Measurements from ENCODE around the gene ARMC9. TPM values are rescaled to one million over a fixed set of nuclear protein-coding genes. Genes with fewer than 3 reads are reported as not detected.

ARMC9 gene, protein sequence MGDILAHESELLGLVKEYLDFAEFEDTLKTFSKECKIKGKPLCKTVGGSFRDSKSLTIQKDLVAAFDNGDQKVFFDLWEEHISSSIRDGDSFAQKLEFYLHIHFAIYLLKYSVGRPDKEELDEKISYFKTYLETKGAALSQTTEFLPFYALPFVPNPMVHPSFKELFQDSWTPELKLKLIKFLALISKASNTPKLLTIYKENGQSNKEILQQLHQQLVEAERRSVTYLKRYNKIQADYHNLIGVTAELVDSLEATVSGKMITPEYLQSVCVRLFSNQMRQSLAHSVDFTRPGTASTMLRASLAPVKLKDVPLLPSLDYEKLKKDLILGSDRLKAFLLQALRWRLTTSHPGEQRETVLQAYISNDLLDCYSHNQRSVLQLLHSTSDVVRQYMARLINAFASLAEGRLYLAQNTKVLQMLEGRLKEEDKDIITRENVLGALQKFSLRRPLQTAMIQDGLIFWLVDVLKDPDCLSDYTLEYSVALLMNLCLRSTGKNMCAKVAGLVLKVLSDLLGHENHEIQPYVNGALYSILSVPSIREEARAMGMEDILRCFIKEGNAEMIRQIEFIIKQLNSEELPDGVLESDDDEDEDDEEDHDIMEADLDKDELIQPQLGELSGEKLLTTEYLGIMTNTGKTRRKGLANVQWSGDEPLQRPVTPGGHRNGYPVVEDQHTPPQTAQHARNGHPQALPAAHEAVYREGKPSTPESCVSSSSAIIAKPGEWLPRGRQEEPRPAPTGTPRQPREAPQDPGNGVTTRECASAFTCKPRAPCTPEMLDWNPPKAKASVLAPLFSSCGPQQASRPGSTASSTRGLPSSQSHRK
- total RNA-seq (1 to 10 TPM; 1.3 to 4.7 (median 3.4) TPM), polyA plus RNA-seq (1 to 10 TPM in 1 of 2 donors, under 1 TPM in 1; 0.95 to 2.4 TPM)
- long read RNA-seq, donor 1, partial matches to known transcripts, result 1 of 3 reads
- long read RNA-seq, donor 1, other reads (novel, unspliced or antisense), result 0 of 3 reads
- long read RNA-seq, donor 2, transcript ARMC9-201 (21 exons, 2,300 nt), result major isoform, 11 of 18 reads
- long read RNA-seq, donor 2, partial matches to known transcripts, result 1 of 18 reads
- long read RNA-seq, donor 2, other reads (novel, unspliced or antisense), result 6 of 18 reads
- long read RNA-seq, donor 3, partial matches to known transcripts, result 0 of 5 reads
- long read RNA-seq, donor 3, other reads (novel, unspliced or antisense), result 1 of 5 reads

DNA sequence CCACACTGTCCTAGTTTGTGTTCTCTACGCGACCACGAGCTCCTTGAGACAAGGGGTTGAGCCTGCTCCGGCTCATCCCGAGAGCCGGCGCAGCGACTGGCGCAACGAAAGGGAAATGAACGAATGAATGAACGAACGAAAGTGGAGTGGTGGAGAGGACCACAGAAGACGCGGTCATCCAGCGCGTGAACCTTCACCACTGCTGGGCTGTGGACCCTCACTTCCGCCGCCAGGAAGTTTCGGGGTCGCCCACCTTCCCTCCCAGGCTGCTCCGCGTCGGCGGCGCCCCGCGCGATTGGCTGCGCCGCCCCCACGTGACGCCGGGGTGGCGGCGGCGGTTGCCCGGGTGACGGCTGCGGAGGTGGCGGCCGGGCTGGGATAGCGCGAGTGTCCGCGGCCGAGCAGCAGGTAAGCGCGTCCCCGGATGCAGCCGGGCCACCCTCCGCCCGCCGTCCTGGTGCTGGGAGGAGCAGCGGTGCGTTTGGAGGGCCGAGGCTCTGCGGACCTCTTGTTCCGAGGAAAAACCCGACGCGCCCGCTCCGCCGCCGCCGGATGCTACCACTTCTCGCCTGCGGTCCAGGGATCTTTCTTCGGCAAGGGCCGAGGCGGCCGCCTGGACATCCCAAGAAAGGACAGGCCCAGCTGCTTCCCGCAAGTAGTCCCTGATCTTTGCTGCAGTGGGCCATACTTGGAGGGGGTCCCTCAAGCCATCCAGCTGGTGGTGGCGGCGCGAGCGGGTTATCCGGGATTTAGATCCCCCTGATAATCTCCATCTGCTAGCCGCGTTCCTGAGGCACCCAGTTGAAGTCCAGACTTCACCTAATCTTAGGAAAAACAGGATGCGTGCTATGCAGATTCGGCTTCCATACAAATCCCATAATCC is at the start of gene ARMC9:
Gene ARMC9 (plus strand): TSS at position 341 of the 883 bp plus-strand sequence. CDS start 7,608 bp downstream, outside the sequence.
- Histone ChIP-seq H3K36me3 (no peaks in the 10 kb centered on the region), H3K27ac (peak within 1 kb of the TSS in 10 of 12 donors; percentile 4 to 79 (median 46)), H3K27me3 (no peaks in the 10 kb centered on the region), H3K4me3 (peak within 1 kb of the TSS; percentile 52 to 94 (median 84)), H3K9me3 (no peaks in the 10 kb centered on the region), H3K4me1 (peaks cover 0 to 17% (median 10%) of the 10 kb centered on the region in 12 donors)
- TF ChIP-seq, protein P1, sequence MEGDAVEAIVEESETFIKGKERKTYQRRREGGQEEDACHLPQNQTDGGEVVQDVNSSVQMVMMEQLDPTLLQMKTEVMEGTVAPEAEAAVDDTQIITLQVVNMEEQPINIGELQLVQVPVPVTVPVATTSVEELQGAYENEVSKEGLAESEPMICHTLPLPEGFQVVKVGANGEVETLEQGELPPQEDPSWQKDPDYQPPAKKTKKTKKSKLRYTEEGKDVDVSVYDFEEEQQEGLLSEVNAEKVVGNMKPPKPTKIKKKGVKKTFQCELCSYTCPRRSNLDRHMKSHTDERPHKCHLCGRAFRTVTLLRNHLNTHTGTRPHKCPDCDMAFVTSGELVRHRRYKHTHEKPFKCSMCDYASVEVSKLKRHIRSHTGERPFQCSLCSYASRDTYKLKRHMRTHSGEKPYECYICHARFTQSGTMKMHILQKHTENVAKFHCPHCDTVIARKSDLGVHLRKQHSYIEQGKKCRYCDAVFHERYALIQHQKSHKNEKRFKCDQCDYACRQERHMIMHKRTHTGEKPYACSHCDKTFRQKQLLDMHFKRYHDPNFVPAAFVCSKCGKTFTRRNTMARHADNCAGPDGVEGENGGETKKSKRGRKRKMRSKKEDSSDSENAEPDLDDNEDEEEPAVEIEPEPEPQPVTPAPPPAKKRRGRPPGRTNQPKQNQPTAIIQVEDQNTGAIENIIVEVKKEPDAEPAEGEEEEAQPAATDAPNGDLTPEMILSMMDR (IDR thresholded peaks at IDR 0.05), result peak in 1 of 12 donors; percentile 6
- peak in 1 of 2 donors; percentile 41 for TF ChIP-seq POLR2A (IDR thresholded peaks at IDR 0.05)
- ATAC-seq, result peak; percentile 81 to 99 (median 97)
- peak; percentile 70 to 88 (median 80) for DNase-seq
- 0 to 2% (median 1%) methylated on average over 31 to 83 of the region's 83 CpGs for WGBS, 4 donors
- intact Hi-C loops (cut with DNase I), result loop anchor here in 3 of 10 donors (5.0 to 10.0 kb wide), 2 partner anchors 91 to 94 kb away; no protein-coding TSS in a partner anchor

DNA sequence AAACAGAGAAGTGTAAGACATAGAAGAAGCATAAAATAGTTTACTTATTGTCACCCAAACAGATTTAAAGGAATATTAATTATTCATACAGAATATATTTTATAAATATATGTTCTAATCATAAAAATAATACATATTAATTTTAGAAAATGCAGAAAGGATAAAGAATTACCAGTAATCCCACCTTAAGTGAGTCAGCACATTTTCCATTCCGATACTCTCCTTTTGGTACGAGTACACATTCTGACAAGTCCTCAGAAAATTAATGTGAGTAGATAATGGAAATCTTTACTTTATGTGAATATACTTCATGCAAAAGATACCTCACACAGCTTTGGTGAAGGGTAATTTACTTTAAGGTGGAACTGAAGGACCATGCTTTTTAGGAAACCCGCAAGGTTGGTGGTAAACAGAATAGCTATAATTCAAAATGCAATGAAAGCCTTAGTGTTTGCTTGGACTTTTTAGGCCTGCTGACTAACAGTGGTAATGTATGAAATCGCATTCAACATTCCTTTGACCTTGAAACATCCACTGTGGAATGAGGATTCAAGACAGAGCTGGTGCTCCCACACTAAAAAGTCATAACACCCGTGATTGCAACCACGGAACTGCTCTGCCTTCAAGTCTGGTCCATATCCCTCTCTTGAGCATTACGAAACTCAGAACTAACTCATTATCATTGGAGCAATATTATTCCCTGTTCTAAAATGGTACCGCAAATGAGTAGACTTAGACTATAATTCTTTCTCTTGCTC is 45.5 kb upstream of the ARMC9 start:
- no peak for TF ChIP-seq POLR2A (IDR thresholded peaks at IDR 0.05)
- TF ChIP-seq, protein P1 (IDR thresholded peaks at IDR 0.05), result no peak
- WGBS, 4 donors, result 90 to 93% (median 92%) methylated on average over 8 of the region's 8 CpGs
- no peak for ATAC-seq
- no peak overlapping the region for H3K27ac ChIP-seq
- intact Hi-C loops (cut with DNase I), result no loop called here
- no peak overlapping the region for H3K4me3 ChIP-seq
- DNase-seq, result no peak
- no peaks in the 10 kb centered on the region for H3K4me1 ChIP-seq
- H3K27me3 ChIP-seq, result no peaks in the 10 kb centered on the region
- H3K9me3 ChIP-seq, result no peaks in the 10 kb centered on the region
- peaks cover 0 to 78% (median 62%) of the 10 kb centered on the region in 9 donors for H3K36me3 ChIP-seq

DNA sequence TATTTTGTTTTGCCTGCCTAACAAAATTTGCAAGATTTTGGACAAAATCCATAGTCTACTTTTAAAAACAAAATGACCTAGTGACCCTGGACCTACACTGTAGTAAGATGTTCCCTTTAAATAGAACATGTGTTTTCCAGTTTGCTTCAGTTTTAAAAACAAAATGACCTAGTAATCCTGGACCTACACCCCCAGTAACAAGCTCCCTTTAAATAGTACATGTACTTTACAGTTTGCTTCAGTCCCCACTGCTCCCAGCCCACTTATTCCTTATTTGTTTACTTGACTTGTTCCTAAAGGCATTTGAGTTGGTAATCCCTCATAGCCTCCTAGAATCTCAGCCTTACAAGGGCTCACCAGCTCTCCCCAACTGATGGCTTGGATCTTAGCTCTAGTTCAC is 39.1 kb upstream of the ARMC9 start:
- intact Hi-C loops (cut with DNase I), result no loop called here
- TF ChIP-seq, protein P1 (IDR thresholded peaks at IDR 0.05), result no peak
- no peak for TF ChIP-seq POLR2A (IDR thresholded peaks at IDR 0.05)
- Histone ChIP-seq H3K4me3 (no peak overlapping the region), H3K27me3 (no peaks in the 10 kb centered on the region), H3K9me3 (no peaks in the 10 kb centered on the region), H3K27ac (no peak overlapping the region), H3K36me3 (peaks cover 0 to 62% (median 40%) of the 10 kb centered on the region in 9 donors), H3K4me1 (peaks cover 0 to 26% (median 0%) of the 10 kb centered on the region in 12 donors)
- DNase-seq (no peak), ATAC-seq (no peak)

Data from heart left ventricle (tissue), 16 donors.